COLO829 (cell line): ENCODE results near the gene SGMS1.
"Not testable (repeated sequence)": the region's sequence is repeated elsewhere in the genome, so short reads cannot be mapped to it uniquely, and the experiment has no call there.

Source experiments
- DNase-seq: peaks from one replicate; pipeline ENCODE4 v3.0.0; 2012; ENCODE audit warnings: low spot score

Gene SGMS1

DNA sequence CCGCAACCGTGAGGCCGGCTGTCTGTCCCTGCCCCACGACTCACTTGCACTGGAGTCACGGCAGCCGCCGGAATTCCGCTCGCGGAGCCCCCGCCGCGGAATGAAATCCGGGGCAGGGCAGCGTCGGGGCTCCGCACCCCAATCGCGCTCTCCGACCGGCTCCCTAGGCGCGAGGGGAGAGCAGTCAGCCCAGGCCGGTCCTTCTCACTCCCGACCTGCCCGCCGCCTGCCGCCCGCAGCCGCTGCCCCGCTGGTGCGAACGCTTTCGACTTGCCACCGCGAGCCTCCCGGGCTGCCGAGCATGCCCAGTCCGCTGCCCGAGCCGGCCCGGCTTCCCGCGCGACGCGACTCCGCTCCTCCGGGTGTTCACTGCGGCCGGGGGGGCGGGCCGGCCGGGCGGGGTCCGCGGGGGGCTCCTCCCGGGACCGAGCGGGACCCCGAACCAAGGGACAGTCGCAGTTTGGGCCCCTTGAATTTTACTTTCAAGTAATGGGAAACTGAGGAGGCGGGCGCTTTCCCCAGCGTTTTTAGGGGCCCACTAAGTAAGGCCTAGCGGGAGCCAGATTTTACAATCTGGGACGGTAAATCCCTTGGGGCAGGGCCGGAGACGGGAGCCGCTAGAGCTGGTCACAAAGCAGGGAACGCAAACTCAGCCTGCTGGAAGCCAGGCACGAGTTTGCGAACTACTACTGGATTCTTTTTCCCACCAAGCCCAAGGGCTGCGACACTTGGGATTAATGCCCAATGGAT lies at the start of gene SGMS1:
TSS of gene SGMS1 (minus strand) at position 294 of the 750 bp plus-strand sequence. CDS start 279,842 bp downstream, outside the sequence.
- peak; percentile 77 for DNase-seq

DNA sequence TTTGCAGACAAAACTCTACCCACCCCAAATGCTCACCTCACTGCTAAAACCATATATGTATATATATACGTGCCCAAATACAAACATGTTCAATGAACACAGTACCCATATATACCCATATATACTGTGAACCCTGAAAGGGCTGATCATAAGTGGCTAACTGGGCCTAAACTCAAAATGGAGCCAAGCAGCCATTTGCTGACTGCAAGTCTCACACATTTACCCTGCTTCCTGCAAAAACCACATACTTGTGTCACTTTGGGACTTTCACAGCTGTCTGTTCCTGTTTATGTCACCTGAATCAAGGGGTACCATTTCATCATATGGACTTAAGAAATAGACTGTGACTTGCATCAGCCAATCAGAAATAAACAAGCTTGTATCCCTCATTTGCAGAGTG lies 48.4 kb upstream of the SGMS1 start:
- not testable (repeated sequence) for DNase-seq

DNA sequence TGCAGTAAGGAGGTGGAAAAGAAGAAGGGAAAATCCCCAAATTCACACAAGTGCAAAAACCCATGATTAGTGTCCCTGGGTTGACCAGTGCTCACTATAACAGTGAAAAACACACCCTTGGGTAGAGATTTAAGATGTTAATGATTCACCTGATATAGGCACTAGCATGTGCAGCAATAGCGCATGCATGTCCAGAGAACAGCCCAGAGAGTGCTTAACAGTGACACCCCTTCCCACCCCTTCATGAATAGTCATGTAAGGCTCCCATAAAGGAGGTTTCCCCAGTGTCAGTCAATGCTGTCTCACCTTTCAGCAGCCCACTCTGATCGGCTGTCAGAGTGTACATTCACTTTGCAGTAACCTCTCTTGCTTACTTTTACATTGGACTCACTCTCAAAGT lies 47.9 kb upstream of the SGMS1 start:
- DNase-seq, result not testable (repeated sequence)

DNA sequence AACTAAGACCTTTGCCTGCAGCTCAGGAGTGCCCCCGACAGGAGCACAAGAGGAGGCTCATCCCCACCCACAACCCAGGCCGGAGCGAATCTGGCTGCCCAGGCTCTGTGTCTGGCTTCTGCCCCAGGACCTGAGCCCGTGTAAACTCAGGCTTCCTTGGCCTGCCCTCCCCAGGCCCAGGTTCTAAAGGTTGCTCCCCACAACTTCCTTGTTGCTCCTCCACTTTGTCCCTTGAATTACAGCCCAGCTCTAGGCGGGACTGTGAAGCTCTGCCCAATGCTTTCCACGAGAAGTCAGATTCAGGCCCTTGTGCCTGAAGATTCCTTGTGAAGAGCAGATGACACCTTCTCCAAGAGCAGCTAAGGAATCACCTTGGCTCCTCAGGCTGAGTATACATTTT lies 46.2 kb upstream of the SGMS1 start:
- not testable (repeated sequence) for DNase-seq

DNA sequence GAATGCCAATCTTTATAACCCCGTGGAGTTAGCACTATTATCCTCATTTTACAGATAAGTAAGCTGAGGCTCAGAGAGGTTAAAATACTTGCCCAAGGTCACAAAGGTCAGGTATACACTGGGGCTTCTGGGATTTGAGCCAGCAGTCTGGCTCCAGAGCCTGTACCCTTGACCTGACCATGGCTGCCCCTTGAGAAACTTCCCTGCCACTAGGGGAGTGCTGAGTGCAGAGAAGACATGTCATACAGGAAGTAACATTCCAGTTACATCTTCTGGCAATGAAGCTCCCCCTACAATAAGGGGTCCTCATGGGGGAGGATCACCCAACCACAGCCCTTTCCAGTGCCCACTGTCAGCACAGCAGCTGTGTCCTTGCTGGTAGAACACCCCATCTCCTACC lies 43.6 kb upstream of the SGMS1 start:
- DNase-seq, result not testable (repeated sequence)

DNA sequence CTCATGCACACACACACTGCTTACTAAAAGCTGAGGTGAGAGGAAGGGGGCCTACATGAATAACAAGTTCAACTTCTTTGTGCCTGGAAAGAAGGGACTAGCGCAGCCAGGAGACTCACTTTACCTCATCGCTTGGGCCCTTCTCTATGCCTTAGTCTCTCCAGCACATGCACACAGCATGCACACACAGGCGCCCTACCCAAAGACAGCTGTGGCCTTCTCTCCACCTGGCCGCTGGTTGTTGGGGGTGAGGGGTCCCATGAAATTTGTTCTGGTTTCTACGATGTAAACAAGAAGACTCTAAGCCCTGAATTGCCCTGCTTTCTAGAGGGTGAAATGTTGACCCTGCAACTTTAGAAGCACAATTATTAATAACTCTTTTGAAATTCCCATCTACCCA lies 38.7 kb upstream of the SGMS1 start:
- DNase-seq, result not testable (repeated sequence)

DNA sequence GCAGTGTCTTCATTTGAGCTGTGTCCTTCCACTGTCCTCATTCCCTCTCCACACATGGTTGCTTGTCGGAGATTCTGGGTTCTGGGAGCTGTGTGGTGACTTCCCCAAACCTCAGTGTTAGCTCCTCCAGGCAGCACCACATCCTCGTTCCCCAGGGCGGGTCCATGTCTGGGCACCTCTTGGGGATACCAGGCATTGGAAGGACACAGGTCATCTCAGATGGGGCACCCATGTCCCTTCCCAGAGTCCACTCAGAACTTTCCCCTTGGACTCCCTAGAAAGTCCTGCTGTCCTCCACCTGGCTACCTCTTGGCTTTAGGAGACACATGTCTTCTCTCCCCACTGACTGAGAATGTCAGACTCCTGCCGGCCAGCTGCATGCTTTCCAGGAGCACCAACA lies 37.8 kb upstream of the SGMS1 start:
- DNase-seq, result not testable (repeated sequence)

DNA sequence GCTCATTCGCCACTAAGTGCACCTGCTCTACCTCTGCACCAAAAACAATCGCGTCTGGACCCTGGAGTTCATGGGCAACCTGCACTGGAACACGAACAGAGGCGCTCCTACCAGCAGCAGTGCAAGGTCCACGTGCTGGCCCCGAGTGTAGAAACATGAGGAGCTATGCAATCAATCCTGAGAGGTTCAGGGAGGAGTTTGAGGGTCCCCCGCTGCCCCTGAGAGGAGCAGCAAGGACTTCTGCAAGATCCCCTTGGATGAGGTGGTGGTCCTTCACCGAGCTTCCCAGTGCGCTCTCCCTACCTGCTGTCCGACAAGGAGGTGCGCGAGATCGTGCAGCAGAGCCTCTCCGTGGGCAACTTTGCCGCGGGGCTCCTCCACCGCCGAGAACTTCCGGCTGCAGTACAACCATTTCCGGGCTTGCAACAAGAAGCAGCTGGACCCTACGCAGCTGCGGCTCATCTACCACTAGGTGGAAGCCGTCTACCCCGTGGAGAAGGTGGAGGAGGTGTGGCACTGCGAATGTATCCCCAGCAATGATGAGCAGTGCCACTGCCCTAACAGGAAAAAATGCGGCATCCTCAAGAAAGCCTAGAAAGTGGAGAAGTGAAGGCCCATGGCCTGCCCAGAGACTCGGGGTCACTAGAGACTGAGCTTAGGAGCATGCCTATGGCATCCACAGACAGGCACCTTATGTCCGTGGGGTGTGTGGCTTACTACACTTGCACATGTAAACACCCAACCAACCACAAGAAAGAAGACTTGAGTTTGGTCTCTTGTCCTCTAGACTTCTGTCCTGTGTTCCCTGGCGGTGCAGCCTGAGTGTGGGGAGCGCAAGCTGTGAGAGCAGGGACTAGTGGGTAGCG lies 36.3 kb upstream of the SGMS1 start:
- DNase-seq, result peak; percentile 23

DNA sequence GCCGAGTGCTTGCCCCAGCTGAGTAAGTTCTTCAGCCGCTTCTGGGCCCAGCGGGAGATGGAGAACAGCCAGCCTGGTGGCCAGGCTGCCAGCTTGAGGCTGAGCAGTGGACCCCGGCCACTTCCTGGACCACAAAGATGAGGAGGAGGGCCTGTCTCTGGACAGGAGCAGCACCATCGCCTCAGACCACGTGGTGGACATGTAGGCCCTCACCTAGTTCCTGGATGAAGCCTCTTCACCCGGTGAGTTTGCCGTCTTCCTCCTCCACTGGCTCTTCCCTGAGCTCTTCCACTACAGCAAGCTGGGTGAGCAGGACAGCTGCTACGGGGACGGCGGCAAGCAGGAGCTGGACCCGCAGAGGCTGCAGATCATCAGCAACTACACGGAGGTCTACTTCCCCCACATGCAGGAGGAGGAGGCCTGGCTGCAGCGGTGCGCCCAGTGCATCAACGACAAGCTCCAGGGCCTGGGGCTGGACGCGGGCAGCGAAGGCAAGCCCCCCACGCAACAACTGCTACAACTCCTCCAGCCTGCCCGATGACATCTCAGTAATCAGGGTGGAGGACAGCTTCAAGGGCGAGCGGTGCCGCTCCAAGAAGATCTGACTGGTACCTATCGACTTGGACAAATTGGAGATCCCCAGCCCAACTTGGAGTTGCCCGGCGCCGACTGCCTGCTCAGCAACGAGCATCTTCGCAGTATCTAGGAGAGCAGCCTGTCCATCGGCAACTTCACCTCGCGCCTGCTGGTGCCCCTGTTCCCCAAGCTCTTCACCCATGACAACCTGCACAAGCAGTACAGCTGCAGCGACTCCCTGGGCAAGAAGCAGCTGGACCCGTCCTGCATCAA lies 35.5 kb upstream of the SGMS1 start:
- not testable (repeated sequence) for DNase-seq

DNA sequence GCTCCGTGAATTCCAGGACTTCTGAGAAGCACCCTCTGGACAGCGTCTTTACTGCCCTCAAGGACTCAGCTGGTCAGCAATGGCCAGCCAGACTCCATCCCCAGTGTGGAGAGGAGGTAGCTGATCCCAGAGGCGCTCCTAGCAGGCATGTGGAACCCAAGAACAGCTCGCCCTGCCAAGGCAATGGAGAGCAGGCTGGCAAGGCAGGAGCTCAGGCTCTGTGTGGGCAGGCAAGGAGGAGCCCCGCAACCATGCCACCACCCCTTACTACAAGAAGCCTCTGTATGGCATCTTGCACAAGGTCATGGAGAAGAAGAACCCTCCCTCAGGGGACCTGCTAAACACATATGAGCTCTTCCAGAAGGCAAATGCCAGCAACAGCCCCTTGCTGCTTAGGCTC lies 34.4 kb upstream of the SGMS1 start:
- DNase-seq, result no peak

DNA sequence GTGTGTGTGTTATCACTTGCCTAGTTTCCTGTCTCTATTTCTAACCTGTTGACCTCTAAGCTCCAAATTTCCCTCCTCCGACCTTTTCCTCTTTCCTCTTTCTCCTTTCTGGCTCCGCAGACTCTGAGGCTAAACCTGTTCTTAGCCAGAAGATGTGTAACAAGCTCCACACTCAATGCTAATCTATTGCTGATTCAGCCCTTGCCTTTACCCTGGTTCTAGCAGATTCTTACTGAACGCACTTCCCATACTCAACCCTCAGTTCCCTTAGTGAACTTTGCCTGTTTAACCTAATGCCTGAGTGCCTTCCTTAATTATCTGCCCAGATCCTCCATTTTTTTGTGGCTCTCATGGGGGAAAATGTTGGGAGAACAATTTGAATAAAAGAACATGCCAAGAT lies 30.0 kb upstream of the SGMS1 start:
- DNase-seq, result no peak

DNA sequence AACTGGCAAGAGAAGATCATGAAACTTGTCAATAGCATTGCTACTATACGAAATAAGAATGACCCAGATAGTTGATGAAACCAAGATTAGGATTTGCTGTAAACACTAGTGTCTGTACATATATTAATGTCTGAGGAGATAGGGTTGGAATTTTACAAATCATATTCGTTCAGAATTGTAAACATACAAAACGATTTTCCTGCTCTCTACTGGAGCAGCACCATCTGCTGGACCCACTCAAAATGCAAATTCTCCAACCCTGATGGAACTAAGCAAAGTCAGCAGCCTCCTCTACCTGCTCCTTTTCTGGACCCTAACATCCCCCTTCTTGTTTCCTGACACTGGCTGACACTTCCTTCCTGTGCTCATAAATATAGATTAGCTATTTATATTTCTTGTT lies 29.4 kb upstream of the SGMS1 start:
- no peak for DNase-seq

DNA sequence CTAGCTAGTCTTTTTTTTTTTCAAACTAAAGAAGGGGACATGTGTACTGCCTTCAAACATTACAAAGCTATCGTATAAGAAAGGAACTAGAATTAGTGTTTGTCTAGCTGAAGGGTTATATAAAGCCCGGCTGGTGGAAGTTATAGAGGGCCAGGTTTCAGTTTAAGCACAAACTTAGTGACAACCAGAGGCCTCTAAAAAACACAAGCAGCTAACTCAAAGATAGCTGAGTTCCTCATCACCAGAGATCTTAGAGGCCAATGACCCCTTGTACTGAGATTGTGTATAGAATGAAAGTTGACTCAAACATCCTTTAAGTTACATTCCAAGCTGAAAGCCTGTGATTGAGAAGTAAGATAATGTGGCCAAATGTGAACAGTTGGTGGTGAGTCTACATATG lies 28.1 kb upstream of the SGMS1 start:
- no peak for DNase-seq

DNA sequence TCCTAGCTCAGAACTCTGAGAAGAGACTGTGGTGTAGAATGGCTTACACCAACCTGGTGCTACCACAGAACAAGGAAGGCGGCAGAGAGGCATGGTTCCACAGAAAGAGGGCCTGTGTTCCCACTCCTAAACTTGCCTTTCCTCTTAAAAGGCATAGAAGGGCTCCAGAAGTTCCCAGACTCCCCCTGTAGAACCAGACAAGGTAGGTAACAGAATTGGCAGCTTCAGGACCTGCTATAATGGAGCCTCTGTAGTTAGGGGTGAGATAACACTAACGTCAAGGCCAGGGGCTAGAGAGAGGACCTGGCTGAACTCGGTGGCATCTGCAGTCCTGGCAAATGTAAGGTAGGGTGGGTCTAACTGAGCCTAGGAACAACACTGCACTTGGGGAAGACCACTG lies 26.7 kb upstream of the SGMS1 start:
- DNase-seq, result no peak

DNA sequence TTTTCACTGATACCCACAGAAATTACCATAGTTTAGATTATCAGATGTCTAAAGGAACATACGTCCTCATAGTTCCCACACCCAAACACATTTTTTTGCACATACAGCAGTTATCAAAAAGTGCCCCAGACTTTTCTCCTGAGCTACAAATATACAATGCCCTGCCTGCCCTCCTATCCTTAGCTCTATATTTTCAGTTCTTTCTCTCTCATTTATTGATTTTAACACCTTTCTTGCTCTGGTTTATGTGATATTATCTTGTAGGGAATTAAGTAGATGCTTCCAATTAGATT lies 25.1 kb upstream of the SGMS1 start:
- no peak for DNase-seq

DNA sequence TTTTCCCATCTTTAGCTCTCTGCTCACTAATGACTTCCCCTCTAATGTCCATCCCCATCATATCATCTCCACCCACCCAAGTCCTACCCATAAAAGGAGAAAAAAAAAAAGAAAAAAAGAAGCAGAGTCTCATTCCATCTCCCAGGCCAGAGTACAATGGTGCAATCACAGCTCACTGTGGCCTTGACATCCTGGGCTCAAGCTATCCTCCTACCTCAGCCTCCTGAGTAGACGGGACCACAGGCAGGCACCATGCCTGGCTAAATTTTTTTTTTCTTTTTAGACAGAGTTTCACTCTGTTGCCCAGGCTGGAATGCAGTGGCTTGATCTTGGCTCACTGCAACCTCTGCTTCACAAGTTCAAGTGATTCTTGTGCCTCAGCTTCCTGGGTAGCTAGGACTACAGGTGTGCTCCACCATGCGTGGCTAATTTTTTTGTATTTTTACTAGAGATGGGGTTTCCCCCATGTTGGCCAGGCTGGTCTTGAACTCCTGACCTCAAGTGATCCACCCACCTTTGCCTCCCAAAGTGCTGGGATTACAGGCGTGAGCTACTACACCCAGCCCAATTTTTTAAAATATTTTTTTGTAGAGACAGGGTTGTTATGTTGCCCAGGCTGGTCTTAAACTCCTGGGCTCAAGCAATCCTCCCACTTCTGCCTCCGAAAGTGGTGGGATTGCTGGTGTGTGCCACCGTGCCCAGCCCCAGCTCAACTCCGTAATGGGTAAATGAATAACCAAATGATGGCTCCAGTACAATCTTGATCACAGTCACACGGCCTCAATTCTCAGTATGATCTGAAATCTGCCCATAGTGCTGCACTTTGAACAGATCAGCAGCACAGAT lies 24.6 kb upstream of the SGMS1 start:
- DNase-seq, result no peak

DNA sequence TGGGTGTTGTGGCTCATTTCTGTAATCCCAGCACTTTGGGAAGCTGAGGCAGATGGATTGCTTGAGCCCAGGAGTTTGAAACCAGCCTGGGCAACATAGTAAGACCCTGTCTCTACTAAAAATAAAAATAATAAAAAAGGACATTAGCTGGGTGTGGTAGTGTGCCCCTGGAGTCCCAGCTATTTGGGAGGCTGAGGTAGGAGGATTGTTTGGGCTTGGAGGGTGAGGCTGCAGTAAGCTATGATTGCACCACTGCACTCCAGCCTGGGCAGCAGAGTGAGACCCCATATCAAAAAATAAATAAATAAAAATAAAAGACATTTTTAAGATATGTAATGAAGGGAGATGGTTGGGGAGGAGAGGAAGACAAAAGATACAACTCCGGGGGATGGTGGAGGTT lies 23.6 kb upstream of the SGMS1 start:
- DNase-seq, result not testable (repeated sequence)

DNA sequence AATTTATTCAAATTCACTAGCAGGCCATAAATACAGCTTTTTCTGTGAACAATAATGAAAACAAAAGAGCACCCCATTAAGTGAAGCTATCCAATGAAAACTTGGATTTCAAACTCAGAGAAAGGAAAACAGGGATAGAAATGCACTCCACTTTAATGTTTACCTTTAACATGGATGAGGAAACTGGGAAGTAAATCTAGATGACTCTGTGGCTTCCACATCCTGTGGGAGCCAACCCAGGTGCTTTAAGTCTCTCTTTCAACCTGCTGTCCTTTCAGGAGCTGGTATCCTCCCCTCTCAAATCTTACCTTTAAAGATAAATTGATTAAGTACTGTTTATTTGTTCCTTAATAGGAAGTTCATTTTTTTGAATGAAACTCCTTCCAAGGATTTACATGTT lies 21.5 kb upstream of the SGMS1 start:
- no peak for DNase-seq

DNA sequence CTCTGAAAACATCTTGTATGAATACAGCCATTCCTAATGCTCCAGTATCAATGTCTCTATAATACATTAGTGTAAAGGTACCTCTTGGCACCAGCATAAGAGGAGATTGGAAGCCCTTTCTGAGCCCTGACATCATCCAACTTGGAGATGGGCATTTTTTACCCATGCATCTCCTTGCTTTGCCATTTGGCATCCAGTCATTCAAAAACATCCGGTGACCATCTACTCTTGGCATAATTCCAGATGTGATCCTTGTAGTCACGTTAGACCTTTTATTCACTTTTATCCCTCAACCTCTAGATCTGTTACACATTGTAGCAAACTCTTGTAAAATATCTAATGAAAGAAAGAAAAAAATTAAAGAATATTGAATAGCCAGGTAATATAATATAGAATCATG lies 17.9 kb upstream of the SGMS1 start:
- no peak for DNase-seq

DNA sequence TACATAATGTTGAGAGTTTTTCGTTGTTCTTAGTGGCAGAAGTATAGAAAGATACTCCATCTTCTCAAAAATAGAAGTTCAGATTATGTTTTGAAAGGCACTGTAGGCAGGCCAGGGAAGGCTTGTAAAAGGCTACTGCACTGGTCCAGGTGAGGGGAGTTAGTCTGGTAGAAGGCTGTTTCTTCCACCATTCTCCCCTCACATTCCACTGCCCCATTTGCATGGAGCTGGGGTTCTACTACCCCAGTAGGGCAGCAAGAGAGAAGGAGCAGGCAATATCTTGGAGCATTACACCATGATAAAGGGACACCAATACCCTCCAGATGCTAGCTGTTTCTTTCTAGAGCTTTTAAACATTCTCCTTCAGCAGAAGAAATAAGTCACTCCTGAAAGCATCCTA lies 16.5 kb upstream of the SGMS1 start:
- no peak for DNase-seq
